H1 (cell line): Measurements from ENCODE around the gene PPP2R3B. TPM values are rescaled to one million over a fixed set of nuclear protein-coding genes. Genes with fewer than 3 reads are reported as not detected.

ENCODE experiments used
- CTCF ChIA-PET: fragments of 300-600 bp; sonication (Branson Sonifier 250); formaldehyde crosslinking; loops from one replicate; lab custom pipeline; 2021; ENCODE audit not compliant: partially characterized antibody; lab: Charles Lee
- POLR2A ChIA-PET: fragments of 300-600 bp; sonication (Branson Sonifier 250); formaldehyde crosslinking; loops from one replicate; lab custom pipeline; 2021; ENCODE audit warnings: inconsistent platforms; ENCODE audit not compliant: partially characterized antibody; lab: Charles Lee
- DNase-seq, 2 experiments: peaks; one replicate each; pipeline versions ENCODE4 v3.0.0 to v3.0.0-alpha.2; 2010 to 2022; ENCODE audit warnings: low spot score in 2 of 2, low read depth in 1 of 2, mixed read lengths in 1 of 2
- FAIRE-seq: peaks from 2 replicates; lab custom pipeline; 2011; peaks lifted over from hg19 to GRCh38; lab: Jason Lieb, UNC
- H2AFZ ChIP-seq: 2 replicates; pipeline ENCODE4 v1.8.1; 2012; ENCODE audit warnings: low read length, inconsistent platforms
- H2AK5ac ChIP-seq: 2 replicates; pipeline ENCODE4 v1.6.1; 2013; ENCODE audit warnings: low read depth, low read length
- H2BK120ac ChIP-seq: replicated peaks from 2 replicates; pipeline ENCODE3; 2013; ENCODE audit warnings: low read depth, low read length, inconsistent platforms
- H2BK12ac ChIP-seq: 2 replicates; pipeline ENCODE4 v1.6.1; 2013; ENCODE audit warnings: low read depth, low read length
- H2BK15ac ChIP-seq: 2 replicates; pipeline ENCODE4 v1.6.1; 2013; ENCODE audit warnings: low read length
- H2BK20ac ChIP-seq: 2 replicates; pipeline ENCODE4 v1.6.1; 2013; ENCODE audit warnings: low read length
- H2BK5ac ChIP-seq: 2 replicates; pipeline ENCODE4 v1.6.1; 2013; ENCODE audit warnings: low read depth, low read length
- H3K14ac ChIP-seq: 2 replicates; pipeline ENCODE4 v1.6.1; 2013; ENCODE audit warnings: inconsistent platforms; ENCODE audit not compliant: insufficient read length
- H3K18ac ChIP-seq: 2 replicates; pipeline ENCODE4 v1.6.1; 2013; ENCODE audit warnings: low read length; ENCODE audit errors: extremely low read depth
- H3K23ac ChIP-seq: 2 replicates; pipeline ENCODE4 v1.6.1; 2013; ENCODE audit warnings: inconsistent platforms; ENCODE audit not compliant: insufficient read length
- H3K23me2 ChIP-seq: 2 replicates; pipeline ENCODE4 v1.6.1; 2013; ENCODE audit warnings: low read depth, low read length
- H3K27ac ChIP-seq: 2 replicates; pipeline ENCODE4 v1.6.1; 2011; ENCODE audit warnings: low read depth, low read length, inconsistent platforms
- H3K27me3 ChIP-seq, 4 experiments: replicated peaks in 1 of 4; 1 replicate in 1 of 4; 2 replicates in 3 of 4; pipeline versions ENCODE4 v1.6.1 to v1.8.1; 2011 to 2013; ENCODE audit warnings: low read length in 3 of 4, mild to moderate bottlenecking in 3 of 4, inconsistent platforms in 2 of 4, mixed read lengths in 2 of 4, moderate library complexity in 1 of 4; ENCODE audit not compliant: control insufficient read depth in 3 of 4, insufficient read depth in 3 of 4; ENCODE audit errors: extremely low read depth in 1 of 4
- H3K36me3 ChIP-seq, 4 experiments: 2 replicates each; pipeline versions ENCODE4 v1.6.1 to v1.8.1; 2011 to 2013; ENCODE audit warnings: mild to moderate bottlenecking in 4 of 4, low read length in 3 of 4, moderate library complexity in 2 of 4, control low read depth in 1 of 4, inconsistent platforms in 1 of 4; ENCODE audit not compliant: insufficient read depth in 4 of 4, control insufficient read depth in 2 of 4
- H3K4ac ChIP-seq: replicated peaks from 2 replicates; pipeline ENCODE3; 2013; ENCODE audit warnings: low read length, low read depth, mixed read lengths, inconsistent platforms; ENCODE audit not compliant: insufficient read length
- H3K4me1 ChIP-seq, 4 experiments: replicated peaks in 1 of 4; 1 replicate in 1 of 4; 2 replicates in 3 of 4; pipeline versions ENCODE4 v1.6.1 to v1.8.1; 2011 to 2013; ENCODE audit warnings: low read length in 3 of 4, inconsistent platforms in 2 of 4, mixed read lengths in 1 of 4; ENCODE audit not compliant: insufficient read depth in 4 of 4, control insufficient read depth in 3 of 4
- H3K4me2 ChIP-seq, 2 experiments: 2 replicates each; pipeline versions ENCODE4 v1.6.1 to v1.8.1; 2011 to 2013; ENCODE audit warnings: low read depth in 2 of 2, low read length in 2 of 2, control low read depth in 1 of 2, inconsistent platforms in 1 of 2, mild to moderate bottlenecking in 1 of 2; ENCODE audit not compliant: insufficient read depth in 1 of 2
- H3K4me3 ChIP-seq, 4 experiments: fragments of 200-600, 300-600 bp in 1 of 4; sonication (generic), shearing (Covaris generic), sonication (Bioruptor Twin) in 1 of 4; 2 replicates each; pipeline versions ENCODE4 v1.5.1 to v1.8.1; 2011 to 2016; ENCODE audit warnings: low read length in 4 of 4, low read depth in 3 of 4, control low read depth in 2 of 4, inconsistent platforms in 2 of 4, mild to moderate bottlenecking in 2 of 4, mixed read lengths in 1 of 4, moderate library complexity in 1 of 4; ENCODE audit not compliant: insufficient read depth in 2 of 4; ENCODE audit errors: extremely low read depth in 1 of 4
- H3K56ac ChIP-seq: replicated peaks from 2 replicates; pipeline ENCODE3; 2013; ENCODE audit warnings: low read depth, mild to moderate bottlenecking, mixed read lengths, low read length, inconsistent platforms; ENCODE audit not compliant: insufficient read length
- H3K79me1 ChIP-seq: 2 replicates; pipeline ENCODE4 v1.6.1; 2013; ENCODE audit warnings: low read depth, low read length, control low read depth
- H3K79me2 ChIP-seq, 2 experiments: 2 replicates each; pipeline versions ENCODE4 v1.6.1 to v1.8.1; 2012 to 2013; ENCODE audit warnings: low read length in 2 of 2, mild to moderate bottlenecking in 2 of 2, inconsistent platforms in 1 of 2; ENCODE audit not compliant: insufficient read depth in 2 of 2, control insufficient read depth in 1 of 2
- H3K9ac ChIP-seq, 4 experiments: replicated peaks in 1 of 4; 1 replicate in 1 of 4; 2 replicates in 3 of 4; pipeline versions ENCODE4 v1.6.1 to v1.8.1; 2011 to 2013; ENCODE audit warnings: low read depth in 3 of 4, low read length in 3 of 4, control low read depth in 2 of 4, mild to moderate bottlenecking in 2 of 4, moderate library complexity in 2 of 4, inconsistent platforms in 1 of 4; ENCODE audit errors: extremely low read depth in 1 of 4
- H3K9me3 ChIP-seq, 2 experiments: 2 replicates each; pipeline versions ENCODE4 v1.6.1 to v1.8.1; 2012 to 2013; ENCODE audit warnings: mild to moderate bottlenecking in 2 of 2, moderate library complexity in 2 of 2, control low read depth in 1 of 2, inconsistent platforms in 1 of 2, low read depth in 1 of 2, low read length in 1 of 2, mixed read lengths in 1 of 2; ENCODE audit not compliant: insufficient read depth in 2 of 2
- H4K20me1 ChIP-seq, 2 experiments: replicated peaks in 1 of 2; 2 replicates each; pipeline versions ENCODE3 to v1.8.1; 2011 to 2013; ENCODE audit warnings: inconsistent platforms in 2 of 2, low read length in 2 of 2, mild to moderate bottlenecking in 1 of 2; ENCODE audit not compliant: insufficient read depth in 2 of 2, control insufficient read depth in 1 of 2
- H4K5ac ChIP-seq: 2 replicates; pipeline ENCODE4 v1.6.1; 2013; ENCODE audit warnings: low read length, low read depth, mixed read lengths, inconsistent platforms; ENCODE audit not compliant: insufficient read length
- H4K8ac ChIP-seq: 2 replicates; pipeline ENCODE4 v1.8.0; 2013; ENCODE audit warnings: mild to moderate bottlenecking, moderate library complexity, low read length, inconsistent platforms; ENCODE audit not compliant: insufficient read depth; ENCODE audit errors: extremely low read depth
- H4K91ac ChIP-seq: replicated peaks from 2 replicates; pipeline ENCODE3; 2013; ENCODE audit warnings: low read length, mixed read lengths, inconsistent platforms; ENCODE audit not compliant: insufficient read length
- CHD2 ChIP-seq: IDR thresholded peaks from 2 replicates; pipeline ENCODE4 v1.6.1; 2012; ENCODE audit warnings: low read length, improper control_type of control experiment
- CREB1 ChIP-seq: IDR thresholded peaks from 2 replicates; pipeline ENCODE4 v1.6.1; 2012; ENCODE audit warnings: inconsistent platforms
- CTBP2 ChIP-seq: IDR thresholded peaks from 2 replicates; pipeline ENCODE4 v1.7.0; 2011; ENCODE audit warnings: borderline replicate concordance, mild to moderate bottlenecking, moderate library complexity, mixed read lengths, low read length; ENCODE audit not compliant: insufficient read depth, insufficient read length
- E2F6 ChIP-seq: IDR thresholded peaks from 2 replicates; pipeline ENCODE4 v1.6.1; 2012; ENCODE audit warnings: inconsistent platforms
- EP300 ChIP-seq, 2 experiments: IDR thresholded peaks; 1 replicate in 1 of 2; 2 replicates in 1 of 2; pipeline ENCODE4 v1.6.1; 2011 to 2012; ENCODE audit warnings: low read depth in 2 of 2, low read length in 2 of 2, mild to moderate bottlenecking in 2 of 2, borderline replicate concordance in 1 of 2, inconsistent platforms in 1 of 2, moderate library complexity in 1 of 2
- GTF2F1 ChIP-seq: IDR thresholded peaks from 2 replicates; pipeline ENCODE4 v1.6.1; 2012; ENCODE audit warnings: low read depth, low read length, improper control_type of control experiment, borderline replicate concordance
- KDM1A ChIP-seq: fragments of 200-600, 300-600 bp; sonication (generic); IDR thresholded peaks from 2 replicates; pipeline ENCODE4 v1.7.1; 2016; ENCODE audit warnings: mild to moderate bottlenecking, low read length, borderline replicate concordance
- PHF8 ChIP-seq: fragments of 200-600 bp; sonication (generic); conservative IDR thresholded peaks from 2 replicates; pipeline ENCODE4 v1.7.1; 2012; ENCODE audit warnings: low read depth, mild to moderate bottlenecking, inconsistent platforms, low read length, moderate library complexity
- RFX5 ChIP-seq: IDR thresholded peaks from 2 replicates; pipeline ENCODE4 v1.6.1; 2011; ENCODE audit warnings: low read depth, low read length, improper control_type of control experiment, borderline replicate concordance
- SAP30 ChIP-seq: fragments of 300-600 bp; sonication (generic); IDR thresholded peaks from 2 replicates; pipeline ENCODE4 v1.7.1; 2012; ENCODE audit warnings: low read length, moderate library complexity, mild to moderate bottlenecking, inconsistent platforms; ENCODE audit not compliant: insufficient read depth, insufficient replicate concordance
- SIX5 ChIP-seq: IDR thresholded peaks from 2 replicates; pipeline ENCODE4 v1.6.1; 2011; ENCODE audit warnings: mild to moderate bottlenecking, low read depth, low read length
- WGBS, 2 experiments: shearing (Covaris generic) in 1 of 2; methylation state at CpG; one replicate each; pipeline versions ENCODE4 v1.1.6 to v1.1.7; 2013 to 2015; ENCODE audit warnings: low lambda C conversion rate in 2 of 2, mixed read lengths in 2 of 2, inconsistent platforms in 1 of 2, low coverage in 1 of 2, missing lambda C conversion rate in 1 of 2; ENCODE audit not compliant: insufficient replicate concordance in 2 of 2, insufficient coverage in 1 of 2, insufficient read length in 1 of 2; ENCODE audit errors: extremely low coverage in 1 of 2, missing lambda C conversion rate in 1 of 2; 5-methylcytosine and 5-hydroxymethylcytosine counted together
- polyA plus RNA-seq, 7 experiments: library from polyadenylated mRNA; depleted of rRNA in 3 of 7; stranded (reverse) in 5 of 7; unstranded in 2 of 7; fragments of >200 nt in 5 of 7; fragments of 200-250 nt in 2 of 7; gene quantifications; 1 replicate in 5 of 7; 2 replicates in 1 of 7; 4 replicates in 1 of 7; pipeline versions ENCODE4 v1.2.1 to v1.2.3, GENCODE V29; 2011 to 2013; ENCODE audit warnings: missing spikeins in 2 of 7, mixed read lengths in 2 of 7
- total RNA-seq: library from RNA; stranded (reverse); fragmentation: NEBNext Ultra II Directional; extraction: Animal tissue kit (Norgen Biotek cat#: 25700); gene quantifications from 2 replicates; pipeline ENCODE4 v1.2.1, GENCODE V29; 2021
- TF ChIP-seq, protein P1 (sequence below): IDR thresholded peaks from 2 replicates; pipeline ENCODE4 v1.6.1; 2012; ENCODE audit warnings: inconsistent platforms

Gene PPP2R3B
- total and polyA plus RNA-seq, 2 of the 8 experiments (the other 6 are each of a cell fraction or from before 2014, with no cell fraction given) = 47.6 to 86.7 TPM

- ChIA-PET POLR2A (no interaction called here), CTCF (no interaction called here)
- 79% methylated on average over 11 of the region's 11 CpGs; no CpG with 5 or more reads in 1 of the 2 experiments for WGBS, 2 experiments
- H3K9me3 ChIP-seq = no peaks in the 10 kb centered on the region
- FAIRE-seq (no peak), DNase-seq (no peak)
- no peak overlapping the region for H3K23ac ChIP-seq
- peaks cover 0 to 30% (median 7%) of the 10 kb centered on the region in 4 experiments; a peak in 5 of 8 replicates for H3K36me3 ChIP-seq
- H2BK5ac ChIP-seq = no peak overlapping the region
- no peak overlapping the region for H3K4me3 ChIP-seq
- no peaks in the 10 kb centered on the region for H3K27me3 ChIP-seq
- peaks cover 9 to 14% of the 10 kb centered on the region in 2 experiments for H4K20me1 ChIP-seq
- H3K4me1 ChIP-seq = no peaks in the 10 kb centered on the region; a peak in 1 of 7 replicates
- no peak overlapping the region for H3K56ac ChIP-seq
- H4K91ac ChIP-seq = no peak overlapping the region
- H2BK15ac ChIP-seq = no peak overlapping the region
- H3K9ac ChIP-seq = no peak overlapping the region
- H4K5ac ChIP-seq = no peak overlapping the region
- no peak overlapping the region for H3K14ac ChIP-seq
- H3K4me2 ChIP-seq = no peak overlapping the region
- no peak overlapping the region for H2BK120ac ChIP-seq
- no peak overlapping the region; the same call in 1 of the 2 replicates for H2BK12ac ChIP-seq
- H3K27ac ChIP-seq = no peak overlapping the region
- H3K23me2 ChIP-seq = no peaks in the 10 kb centered on the region
- H3K79me2 ChIP-seq = peaks cover 0 to 41% of the 10 kb centered on the region in 2 experiments; a peak in 2 of 4 replicates
- no peak overlapping the region for H2BK20ac ChIP-seq
- H4K8ac ChIP-seq = no peak overlapping the region
- H3K4ac ChIP-seq = no peak overlapping the region
- no peak overlapping the region for H2AFZ ChIP-seq
- H2AK5ac ChIP-seq = no peak overlapping the region
- no peak overlapping the region for H3K18ac ChIP-seq
- peaks cover 13% of the 10 kb centered on the region for H3K79me1 ChIP-seq
- TF ChIP-seq CREB1 (no peak), RFX5 (no peak), GTF2F1 (no peak), KDM1A (no peak), CHD2 (no peak), SAP30 (no peak), CTBP2 (no peak), SIX5 (no peak), E2F6 (no peak), PHF8 (no peak), EP300 (IDR thresholded peaks at IDR 0.05; ENCODE audit: borderline replicate concordance in 1 of 2, low read depth in 2 of 2, low read length in 2 of 2) (no peak)
- TF ChIP-seq, protein P1, sequence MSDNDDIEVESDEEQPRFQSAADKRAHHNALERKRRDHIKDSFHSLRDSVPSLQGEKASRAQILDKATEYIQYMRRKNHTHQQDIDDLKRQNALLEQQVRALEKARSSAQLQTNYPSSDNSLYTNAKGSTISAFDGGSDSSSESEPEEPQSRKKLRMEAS = no peak
Measured at GRCh38 chrX:348461-349117, 38.1 kb downstream of the PPP2R3B start.
